CD4-positive, alpha-beta T cell (primary cell): Measurements from ENCODE around the gene LEPR. TPM values are rescaled to one million over a fixed set of nuclear protein-coding genes. Genes with fewer than 3 reads are reported as not detected.
A peak's percentile ranks its signal among the peaks of the same experiment; 100 is the strongest.

Experiments used
- ATAC-seq: fragments of 200-7000 bp; cut with Tn5 transposase; one replicate; pipeline ENCODE4 v1.10.0; 2022; ENCODE audit warnings: mild to moderate bottlenecking; ENCODE audit not compliant: poor library complexity
- CTCF ChIA-PET: fragments of 350-600 bp; sonication (Branson Sonifier 250); formaldehyde crosslinking; loops from one replicate; lab custom pipeline; 2021; ENCODE audit warnings: antibody characterized with exemption, inconsistent platforms; lab: Charles Lee
- POLR2A ChIA-PET: fragments of 350-600 bp; sonication (Branson Sonifier 250); formaldehyde crosslinking; loops from one replicate; lab custom pipeline; 2021; ENCODE audit warnings: antibody characterized with exemption, inconsistent platforms; lab: Charles Lee
- DNase-seq, 14 experiments: peaks; one replicate each; pipeline ENCODE4 v3.0.0-alpha.2; 2013 to 2020; ENCODE audit warnings: mixed read lengths in 2 of 14
- H3K27ac ChIP-seq, 2 donors: one replicate each; pipeline versions ENCODE4 v1.5.1 to v1.7.0; 2013; ENCODE audit warnings: low read length in 2 of 2, low read depth in 1 of 2, mild to moderate bottlenecking in 1 of 2
- H3K27me3 ChIP-seq, 2 experiments: 1 replicate in 1 of 2; 2 replicates in 1 of 2; pipeline versions ENCODE4 v1.6.1 to v1.7.0; 2013; ENCODE audit warnings: low read length in 2 of 2, control low read depth in 1 of 2, mild to moderate bottlenecking in 1 of 2, moderate library complexity in 1 of 2; ENCODE audit not compliant: insufficient read depth in 2 of 2, control insufficient read depth in 1 of 2
- H3K36me3 ChIP-seq: one replicate; pipeline ENCODE4 v1.6.1; 2013; ENCODE audit warnings: low read length, control low read depth; ENCODE audit not compliant: insufficient read depth
- H3K4me1 ChIP-seq: one replicate; pipeline ENCODE4 v1.6.1; 2013; ENCODE audit warnings: low read length, control low read depth; ENCODE audit not compliant: insufficient read depth
- H3K4me3 ChIP-seq: one replicate; pipeline ENCODE4 v1.5.1; 2013; ENCODE audit warnings: mild to moderate bottlenecking, low read length, moderate library complexity
- H3K9me3 ChIP-seq, 2 experiments: 1 replicate in 1 of 2; 2 replicates in 1 of 2; pipeline versions ENCODE4 v1.6.1 to v1.7.0; 2013; ENCODE audit warnings: low read length in 2 of 2, mild to moderate bottlenecking in 2 of 2, control low read depth in 1 of 2, moderate library complexity in 1 of 2; ENCODE audit not compliant: control insufficient read depth in 1 of 2, insufficient read depth in 1 of 2
- H3K27ac Mint-ChIP-seq: one replicate; pipeline ENCODE4 v1.8.0; 2020; ENCODE audit warnings: mixed read lengths
- H3K27me3 Mint-ChIP-seq: one replicate; pipeline ENCODE4 v1.8.0; 2021; ENCODE audit warnings: mixed read lengths
- H3K36me3 Mint-ChIP-seq: one replicate; pipeline ENCODE4 v1.8.0; 2021; ENCODE audit warnings: low read depth, mixed read lengths
- H3K4me1 Mint-ChIP-seq: one replicate; pipeline ENCODE4 v1.8.0; 2021; ENCODE audit warnings: low read depth, mixed read lengths
- H3K4me3 Mint-ChIP-seq: one replicate; pipeline ENCODE4 v1.8.0; 2020; ENCODE audit warnings: mild to moderate bottlenecking, mixed read lengths
- H3K9me3 Mint-ChIP-seq: one replicate; pipeline ENCODE4 v1.8.0; 2020; ENCODE audit warnings: mixed read lengths
- CTCF ChIP-seq: fragments of 200-600 bp; IDR thresholded peaks from one replicate; pipeline ENCODE4 v1.8.0; 2022; ENCODE audit warnings: antibody characterized with exemption, mild to moderate bottlenecking
- intact Hi-C, 2 experiments: fragments of 100-400 bp; cut with DNase I in 1 of 2; cut with micrococcal nuclease in 1 of 2; formaldehyde crosslinking; loops; one replicate each; pipeline versions ENCODE4 v1.15.1 to v1.9.0; 2023 to 2025; cut with DNase I, micrococcal nuclease
- total RNA-seq, 174 experiments: library from RNA in 2 of 174; stranded (reverse) in 2 of 174; gene quantifications; one replicate each; pipeline ENCODE4 v1.2.3 and lab custom pipeline; 2021 to 2026

The LEPR gene
- total RNA-seq, 2 experiments from 2014 or later = 0.58 to 0.59 TPM

GRCh38 chr1:65422241-65423203 lies 2.1 kb downstream of the LEPR start:
- Mint-ChIP-seq H3K9me3 (no peaks in the 10 kb centered on the region), H3K36me3 (peaks cover 35% of the 10 kb centered on the region), H3K27me3 (no peaks in the 10 kb centered on the region), H3K4me1 (peaks cover 26% of the 10 kb centered on the region), H3K4me3 (no peak overlapping the region), H3K27ac (no peak overlapping the region)
- ATAC-seq (no peak), DNase-seq (peak in 1 of 14 experiments; percentile 11)
- ChIA-PET CTCF (interaction anchor here (3.5 kb wide), 1 partner anchor 8 kb away, joined by 20 read pairs; no protein-coding TSS in a partner anchor), POLR2A (no interaction called here)
- H3K36me3 ChIP-seq = peaks cover 20% of the 10 kb centered on the region
- H3K4me1 ChIP-seq = peaks cover 26% of the 10 kb centered on the region
- intact Hi-C loops = loop anchor here in 1 of 2 experiments (5.0 to 10.0 kb wide), 3 partner anchors 170 to 1512 kb away; no protein-coding TSS in a partner anchor
- no peak overlapping the region for H3K27ac ChIP-seq
- no peak for TF ChIP-seq CTCF
- no peaks in the 10 kb centered on the region for H3K9me3 ChIP-seq
- no peak overlapping the region for H3K4me3 ChIP-seq
- H3K27me3 ChIP-seq = no peaks in the 10 kb centered on the region

DNA sequence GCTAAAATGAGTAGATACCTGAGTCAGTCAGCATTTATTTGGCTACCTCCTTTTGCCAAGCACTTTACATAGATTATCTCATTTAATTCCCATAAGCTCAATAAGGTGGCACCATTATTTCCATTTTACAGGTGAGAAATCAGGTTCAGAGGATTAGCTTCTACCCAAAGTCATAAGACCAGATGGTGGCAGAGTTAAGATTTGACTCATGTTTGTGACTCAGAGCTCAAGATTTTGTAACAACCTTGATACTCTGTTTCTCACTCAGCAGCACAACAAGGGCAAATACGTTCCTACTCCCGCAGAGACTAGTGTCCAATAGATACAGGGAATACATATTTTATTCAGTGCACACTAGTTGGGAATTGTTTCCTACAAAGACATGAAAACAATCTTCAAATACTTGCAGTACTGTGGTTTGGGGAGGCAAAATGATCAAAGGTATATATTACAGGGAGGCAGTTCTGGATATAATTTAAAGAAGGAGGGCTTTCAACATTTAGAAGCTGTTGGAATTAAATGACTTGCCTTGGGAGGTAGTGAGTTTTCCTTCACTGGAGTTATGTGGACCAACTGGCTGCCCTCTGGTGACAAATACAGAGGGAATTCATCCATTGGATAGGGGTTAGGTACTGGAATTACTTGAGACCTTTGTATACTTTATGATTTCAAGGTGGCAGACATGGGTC lies 3.6 kb downstream of the LEPR start:
- intact Hi-C loops = loop anchor here in 1 of 2 experiments (5.0 to 10.0 kb wide), 3 partner anchors 172 to 1511 kb away; no protein-coding TSS in a partner anchor
- ATAC-seq (no peak), DNase-seq (peak in 2 of 14 experiments; percentile 37 to 48)
- H3K36me3 ChIP-seq = peaks cover 20% of the 10 kb centered on the region
- no peaks in the 10 kb centered on the region for H3K9me3 ChIP-seq
- no peak for TF ChIP-seq CTCF
- Mint-ChIP-seq H3K36me3 (peaks cover 40% of the 10 kb centered on the region), H3K9me3 (no peaks in the 10 kb centered on the region), H3K4me3 (no peak overlapping the region), H3K4me1 (peaks cover 22% of the 10 kb centered on the region), H3K27me3 (no peaks in the 10 kb centered on the region), H3K27ac (peak overlapping the region; percentile 48)
- no peak overlapping the region for H3K27ac ChIP-seq
- no peak overlapping the region for H3K4me3 ChIP-seq
- peaks cover 25% of the 10 kb centered on the region for H3K4me1 ChIP-seq
- ChIA-PET CTCF (no interaction called here), POLR2A (no interaction called here)
- H3K27me3 ChIP-seq = no peaks in the 10 kb centered on the region

DNA sequence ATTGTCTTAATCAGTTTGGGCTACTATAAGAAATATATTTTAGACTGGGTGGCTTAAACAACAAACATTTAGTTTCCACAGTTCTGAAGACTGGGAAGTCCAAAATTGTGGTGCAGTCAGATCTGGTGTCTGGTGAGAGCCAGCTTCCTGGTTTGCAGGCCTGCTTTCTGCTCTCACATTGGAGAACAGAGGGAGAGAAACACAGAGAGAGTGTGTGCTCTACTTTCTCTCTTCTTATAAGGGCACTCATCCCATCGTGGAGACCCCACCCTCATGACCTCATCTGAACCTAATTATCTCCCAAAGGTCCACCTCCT lies 4.1 kb downstream of the LEPR start:
- no peak for DNase-seq
- POLR2A ChIA-PET = no interaction called here
- H3K4me3 ChIP-seq = no peak overlapping the region

More for the DNA sequence above, 4.1 kb downstream of the LEPR start:
- Histone ChIP-seq H3K27ac (no peak overlapping the region), H3K9me3 (no peaks in the 10 kb centered on the region), H3K27me3 (no peaks in the 10 kb centered on the region), H3K4me1 (peaks cover 20% of the 10 kb centered on the region), H3K36me3 (peaks cover 20% of the 10 kb centered on the region)
- Mint-ChIP-seq H3K4me3 (no peak overlapping the region), H3K36me3 (peaks cover 40% of the 10 kb centered on the region), H3K9me3 (no peaks in the 10 kb centered on the region), H3K4me1 (peaks cover 17% of the 10 kb centered on the region), H3K27me3 (no peaks in the 10 kb centered on the region), H3K27ac (peak overlapping the region; percentile 48)
- intact Hi-C loops = loop anchor here in 1 of 2 experiments (5.0 to 10.0 kb wide), 3 partner anchors 172 to 1510 kb away; no protein-coding TSS in a partner anchor
- no peak for ATAC-seq
- CTCF ChIA-PET = no interaction called here
- TF ChIP-seq CTCF = no peak
